GM21528 (cell line): Measurements from ENCODE around the gene ARHGAP40.

Experiments used
- ATAC-seq: cut with Tn5 transposase; IDR thresholded peaks from one replicate; pipeline ENCODE4 v1.9.1; 2021; ENCODE audit warnings: mild to moderate bottlenecking, moderate library complexity; ENCODE audit not compliant: unreplicated experiment, low FRiP score

ARHGAP40 gene

GRCh38 chr20:38601216-38602184 is at the start of gene ARHGAP40:
Gene ARHGAP40, plus strand, starts transcription at chr20:38601809.
- no peak for ATAC-seq

- ATAC-seq, result no peak
These were observed 46.6 kb upstream of the ARHGAP40 start for GRCh38 chr20:38554986-38555385.

GRCh38 chr20:38555395-38555794 is 46.2 kb upstream of the ARHGAP40 start:
- ATAC-seq, result no peak

GRCh38 chr20:38557174-38557573 is 44.4 kb upstream of the ARHGAP40 start:
- no peak for ATAC-seq

- ATAC-seq, result no peak
These were observed 42.8 kb upstream of the ARHGAP40 start for GRCh38 chr20:38558596-38559360.

GRCh38 chr20:38559764-38560163 is 41.8 kb upstream of the ARHGAP40 start:
- ATAC-seq, result no peak

- ATAC-seq, result no peak
These were observed 37.7 kb upstream of the ARHGAP40 start for GRCh38 chr20:38563802-38564431.

- no peak for ATAC-seq
These were observed 36.9 kb upstream of the ARHGAP40 start for GRCh38 chr20:38564680-38565079.

- no peak for ATAC-seq
These were observed 35.5 kb upstream of the ARHGAP40 start for GRCh38 chr20:38566036-38566598.

GRCh38 chr20:38569747-38570525 is 31.7 kb upstream of the ARHGAP40 start:
- ATAC-seq, result no peak

GRCh38 chr20:38573413-38573812 is 28.2 kb upstream of the ARHGAP40 start:
- ATAC-seq, result no peak

- ATAC-seq, result no peak
These were observed 22.2 kb upstream of the ARHGAP40 start for GRCh38 chr20:38579219-38579910.

- no peak for ATAC-seq
These were observed 21.7 kb upstream of the ARHGAP40 start for GRCh38 chr20:38579921-38580320.

GRCh38 chr20:38581013-38581412 is 20.6 kb upstream of the ARHGAP40 start, which contains the start of gene ADIG:
Gene ADIG, plus strand, starts transcription at chr20:38581197. Its CDS starts 54 bp downstream, at chr20:38581251.
- no peak for ATAC-seq

GRCh38 chr20:38581830-38582358 is 19.7 kb upstream of the ARHGAP40 start:
- ATAC-seq, result no peak

- no peak for ATAC-seq
These were observed 18.3 kb upstream of the ARHGAP40 start for GRCh38 chr20:38583306-38583705.

- no peak for ATAC-seq
These were observed 17.4 kb upstream of the ARHGAP40 start for GRCh38 chr20:38584099-38584763.

- no peak for ATAC-seq
These were observed 16.0 kb upstream of the ARHGAP40 start for GRCh38 chr20:38585404-38586180.
